Measurements from ENCODE around the gene HK2.

- TF ChIP-seq CTCF (IDR thresholded peaks at IDR 0.05) = no peak
- no peak for TF ChIP-seq POLR2A (IDR thresholded peaks at IDR 0.05)
Observed at GRCh38 chr2:74851191-74851566, 17.3 kb downstream of the HK2 start.
